NCI-H69 (cell line): Measurements from ENCODE around the gene TK1.
A peak's percentile ranks its signal among the peaks of the same experiment; 100 is the strongest.

ENCODE experiments used
- DNase-seq: peaks from one replicate; lab custom pipeline; 2025; lab: John Stamatoyannopoulos, UW

The TK1 gene

DNA sequence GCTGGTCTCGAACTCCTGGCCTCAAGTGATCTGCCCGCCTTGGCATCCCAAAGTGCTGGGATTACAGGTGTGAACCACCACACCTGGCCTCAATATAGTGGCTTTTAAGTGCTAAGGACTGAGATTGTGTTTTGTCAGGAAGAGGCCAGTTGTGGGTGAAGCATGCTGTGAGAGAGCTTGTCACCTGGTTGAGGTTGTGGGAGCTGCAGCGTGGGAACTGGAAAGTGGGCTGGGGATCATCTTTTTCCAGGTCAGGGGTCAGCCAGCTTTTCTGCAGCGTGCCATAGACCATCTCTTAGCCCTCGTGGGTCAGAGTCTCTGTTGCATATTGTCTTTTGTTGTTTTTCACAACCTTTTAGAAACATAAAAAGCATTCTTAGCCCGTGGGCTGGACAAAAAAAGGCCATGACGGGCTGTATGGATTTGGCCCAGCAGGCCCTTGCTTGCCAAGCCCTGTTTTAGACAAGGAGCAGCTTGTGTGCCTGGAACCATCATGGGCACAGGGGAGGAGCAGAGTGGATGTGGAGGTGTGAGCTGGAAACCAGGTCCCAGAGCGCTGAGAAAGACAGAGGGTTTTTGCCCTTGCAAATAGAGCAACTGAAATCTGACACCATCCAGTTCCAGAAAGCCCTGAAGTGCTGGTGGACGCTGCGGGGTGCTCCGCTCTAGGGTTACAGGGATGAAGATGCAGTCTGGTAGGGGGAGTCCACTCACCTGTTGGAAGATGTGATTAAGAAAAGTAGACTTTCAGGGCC is 32.7 kb upstream of the TK1 start:
- no peak for DNase-seq

DNA sequence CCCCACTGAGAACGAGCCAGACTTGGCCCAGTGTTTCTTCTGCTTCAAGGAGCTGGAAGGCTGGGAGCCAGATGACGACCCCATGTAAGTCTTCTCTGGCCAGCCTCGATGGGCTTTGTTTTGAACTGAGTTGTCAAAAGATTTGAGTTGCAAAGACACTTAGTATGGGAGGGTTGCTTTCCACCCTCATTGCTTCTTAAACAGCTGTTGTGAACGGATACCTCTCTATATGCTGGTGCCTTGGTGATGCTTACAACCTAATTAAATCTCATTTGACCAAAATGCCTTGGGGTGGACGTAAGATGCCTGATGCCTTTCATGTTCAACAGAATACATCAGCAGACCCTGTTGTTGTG is 27.8 kb upstream of the TK1 start:
- peak; percentile 49 for DNase-seq

DNA sequence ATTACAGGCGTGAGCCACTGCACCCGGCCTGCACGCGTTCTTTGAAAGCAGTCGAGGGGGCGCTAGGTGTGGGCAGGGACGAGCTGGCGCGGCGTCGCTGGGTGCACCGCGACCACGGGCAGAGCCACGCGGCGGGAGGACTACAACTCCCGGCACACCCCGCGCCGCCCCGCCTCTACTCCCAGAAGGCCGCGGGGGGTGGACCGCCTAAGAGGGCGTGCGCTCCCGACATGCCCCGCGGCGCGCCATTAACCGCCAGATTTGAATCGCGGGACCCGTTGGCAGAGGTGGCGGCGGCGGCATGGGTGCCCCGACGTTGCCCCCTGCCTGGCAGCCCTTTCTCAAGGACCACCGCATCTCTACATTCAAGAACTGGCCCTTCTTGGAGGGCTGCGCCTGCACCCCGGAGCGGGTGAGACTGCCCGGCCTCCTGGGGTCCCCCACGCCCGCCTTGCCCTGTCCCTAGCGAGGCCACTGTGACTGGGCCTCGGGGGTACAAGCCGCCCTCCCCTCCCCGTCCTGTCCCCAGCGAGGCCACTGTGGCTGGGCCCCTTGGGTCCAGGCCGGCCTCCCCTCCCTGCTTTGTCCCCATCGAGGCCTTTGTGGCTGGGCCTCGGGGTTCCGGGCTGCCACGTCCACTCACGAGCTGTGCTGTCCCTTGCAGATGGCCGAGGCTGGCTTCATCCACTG is 27.3 kb upstream of the TK1 start, which contains the start of gene BIRC5:
BIRC5 (plus strand) TSS at position 238 of the 690 bp plus-strand sequence; CDS start at position 302, 64 bp downstream.
- peak; percentile 98 for DNase-seq

DNA sequence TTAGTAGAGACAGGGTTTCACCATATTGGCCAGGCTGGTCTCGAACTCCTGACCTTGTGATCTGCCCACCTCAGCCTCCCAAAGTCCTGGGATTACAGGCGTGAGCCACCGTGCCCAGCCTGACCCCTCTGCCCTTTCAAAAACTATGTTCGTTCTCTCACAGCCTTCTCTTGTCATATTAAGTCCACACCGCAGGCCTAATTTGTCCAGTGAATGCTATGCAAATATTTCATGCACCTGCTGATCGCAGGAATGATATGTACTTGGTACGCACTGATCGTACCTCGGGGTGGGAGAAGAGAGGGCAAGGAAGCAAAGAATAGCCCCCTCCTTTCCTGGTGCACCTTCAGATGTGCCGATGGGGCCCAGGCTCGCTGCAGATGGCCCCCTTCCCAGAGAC is 24.2 kb upstream of the TK1 start:
- peak; percentile 24 for DNase-seq

DNA sequence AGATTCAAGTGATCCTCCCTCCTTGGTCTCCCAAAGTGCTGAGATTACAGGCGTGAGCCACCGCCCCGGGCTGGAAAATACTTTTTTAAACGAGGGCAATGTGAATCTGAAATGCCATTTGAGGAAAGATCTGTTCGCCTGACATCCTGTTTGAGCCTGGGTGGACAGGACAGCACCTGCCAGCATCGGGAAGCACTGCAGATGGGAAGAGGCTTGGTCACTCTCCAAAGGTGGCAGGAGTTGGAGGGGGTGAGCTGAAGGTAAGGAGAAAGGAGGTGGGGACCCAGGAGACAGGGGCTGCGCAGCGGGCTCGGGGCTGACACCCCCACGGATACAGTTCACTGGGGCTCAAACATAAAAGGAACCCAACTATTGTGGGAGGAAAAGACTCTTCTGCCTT is 23.3 kb upstream of the TK1 start:
- DNase-seq, result no peak

DNA sequence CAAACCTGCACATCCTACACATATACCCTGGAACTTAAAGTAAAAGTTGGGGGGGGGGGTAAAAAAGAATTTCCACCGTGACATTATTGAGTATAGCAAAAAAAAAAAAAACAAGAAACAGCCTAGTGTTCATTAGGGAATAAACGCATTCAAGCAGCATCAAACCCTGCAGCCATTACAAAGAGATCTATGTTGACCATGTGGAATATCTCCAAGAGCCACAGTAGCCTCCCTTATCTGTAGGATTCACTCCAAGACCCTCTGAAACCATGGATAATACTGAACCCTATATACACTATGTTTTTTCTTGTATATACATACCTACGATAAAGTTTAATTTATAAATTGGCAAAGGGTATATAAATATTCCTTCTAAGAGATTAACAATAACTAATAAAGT is 21.6 kb upstream of the TK1 start:
- no peak for DNase-seq

DNA sequence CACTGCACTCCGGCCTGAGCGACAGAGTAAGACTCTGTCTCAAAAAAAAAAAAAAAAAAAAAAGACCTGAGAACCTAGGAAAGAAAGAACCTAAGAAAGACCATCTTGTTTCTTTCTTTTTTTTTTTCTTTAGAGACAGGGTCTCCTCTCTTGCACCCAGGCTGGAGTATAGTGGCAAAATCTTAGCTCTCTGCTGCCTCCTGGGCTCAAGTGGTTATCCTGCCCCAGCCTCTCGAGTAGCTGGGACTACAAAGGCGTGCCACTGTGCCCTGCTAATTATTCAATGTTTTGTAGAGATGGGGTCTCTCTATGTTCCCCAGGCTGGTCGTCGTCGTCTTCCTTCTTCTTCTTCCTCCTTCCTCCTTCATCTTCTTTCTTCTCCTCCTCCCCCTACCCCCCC is 19.4 kb upstream of the TK1 start:
- DNase-seq, result no peak

DNA sequence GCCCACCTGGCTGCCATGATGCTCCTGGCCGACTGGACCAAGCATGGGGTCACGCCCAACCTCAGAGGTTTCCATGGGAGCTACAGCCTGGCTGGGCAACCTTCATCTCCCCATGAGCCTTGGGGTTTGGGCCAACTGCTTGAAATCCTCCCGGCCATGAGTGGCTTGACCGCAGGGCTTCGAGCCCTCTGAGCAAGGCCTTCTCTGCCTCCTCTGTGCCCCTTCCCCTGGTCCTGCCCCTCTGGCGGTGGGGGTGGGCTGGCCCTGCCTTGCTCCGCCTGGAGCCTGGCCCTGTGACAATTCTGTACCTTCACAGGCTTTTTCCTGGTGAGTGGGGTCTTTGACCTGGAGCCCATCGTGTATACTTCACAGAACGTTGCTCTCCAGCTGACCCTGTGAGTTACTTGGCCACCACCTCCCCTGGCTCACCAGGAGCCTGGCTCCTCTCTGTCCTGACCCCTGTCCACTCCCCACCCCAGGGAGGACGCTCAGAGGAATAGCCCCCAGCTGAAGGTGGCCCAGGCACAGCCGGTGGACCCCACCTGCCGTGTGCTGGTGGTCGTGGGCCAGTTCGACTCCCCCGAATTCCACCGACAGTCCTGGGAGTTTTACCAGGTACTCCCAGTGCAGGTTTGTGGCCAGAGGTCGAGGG is 18.4 kb upstream of the TK1 start:
- no peak for DNase-seq

DNA sequence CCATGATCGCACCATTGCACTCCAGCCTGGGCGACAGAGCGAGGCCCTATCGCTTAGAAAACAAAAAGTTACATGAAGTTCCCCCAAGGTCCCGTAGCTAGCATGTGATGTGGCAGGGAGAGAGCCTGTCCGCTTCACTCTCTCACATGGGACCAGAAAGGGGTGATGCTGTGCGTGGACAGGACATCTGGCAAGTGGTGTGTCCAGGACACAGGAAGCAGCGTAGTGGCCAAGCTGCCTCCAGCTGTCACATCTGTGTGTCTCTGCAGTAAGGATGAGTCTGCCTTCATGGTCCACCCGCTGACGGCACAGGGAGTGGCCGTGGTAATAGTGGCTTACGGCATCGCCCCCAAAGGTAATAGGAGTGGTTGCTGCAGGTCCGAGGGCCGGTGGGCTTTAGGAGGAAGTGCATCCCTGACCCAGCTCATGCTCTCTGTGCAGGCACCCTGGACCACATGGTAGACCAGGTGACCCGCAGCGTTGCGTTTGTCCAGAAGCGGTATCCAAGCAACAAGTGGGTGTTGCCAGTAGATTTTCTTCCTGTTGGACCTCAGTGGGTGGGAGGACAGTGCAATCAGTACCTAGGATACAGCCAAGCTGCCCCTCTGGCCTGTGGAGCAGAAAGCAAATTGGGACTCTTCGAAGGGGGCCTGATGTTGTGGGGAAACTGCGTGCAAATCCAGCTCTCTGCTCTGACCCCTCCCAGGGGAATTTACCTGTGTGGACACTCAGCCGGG is 17.7 kb upstream of the TK1 start:
- no peak for DNase-seq

DNA sequence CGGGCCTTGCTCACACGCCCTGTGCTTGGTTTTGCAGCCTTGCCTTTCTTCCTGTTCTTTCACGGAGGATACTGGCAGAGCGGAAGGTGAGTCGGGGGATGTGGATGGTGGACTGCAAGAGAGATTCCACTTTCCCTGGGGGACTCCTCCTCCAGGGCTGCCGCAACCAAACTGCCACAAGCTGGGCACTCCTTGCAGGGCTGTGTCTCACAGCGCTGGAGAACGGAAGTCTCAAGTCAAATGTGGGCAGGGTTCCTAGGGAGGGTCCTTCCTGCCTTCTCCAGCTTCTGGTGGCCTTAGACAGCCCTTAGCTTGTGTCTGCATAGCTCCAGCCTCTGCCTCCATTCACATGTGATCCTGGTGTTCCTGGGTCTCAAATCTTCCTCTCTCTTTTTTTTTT is 15.8 kb upstream of the TK1 start:
- DNase-seq, result no peak

DNA sequence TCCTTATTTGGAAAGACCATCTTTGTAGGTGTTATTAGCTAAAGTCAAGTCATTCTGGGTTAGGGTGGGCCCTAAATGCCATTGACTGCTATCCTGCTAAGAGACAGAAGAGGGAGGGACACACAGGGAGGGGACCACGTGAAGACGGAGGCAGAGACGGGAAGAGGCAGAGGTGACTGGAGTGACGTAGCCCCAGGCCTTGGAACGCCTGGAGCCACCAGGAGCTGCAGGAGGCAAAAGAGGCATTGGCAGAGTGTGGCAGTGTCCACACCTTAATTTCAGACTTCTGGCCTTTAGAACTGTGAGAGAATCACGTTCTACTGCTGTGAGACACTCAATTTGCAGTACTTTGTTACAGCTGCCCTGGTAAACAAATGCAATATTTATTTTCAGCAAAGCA is 13.6 kb upstream of the TK1 start:
- no peak for DNase-seq

DNA sequence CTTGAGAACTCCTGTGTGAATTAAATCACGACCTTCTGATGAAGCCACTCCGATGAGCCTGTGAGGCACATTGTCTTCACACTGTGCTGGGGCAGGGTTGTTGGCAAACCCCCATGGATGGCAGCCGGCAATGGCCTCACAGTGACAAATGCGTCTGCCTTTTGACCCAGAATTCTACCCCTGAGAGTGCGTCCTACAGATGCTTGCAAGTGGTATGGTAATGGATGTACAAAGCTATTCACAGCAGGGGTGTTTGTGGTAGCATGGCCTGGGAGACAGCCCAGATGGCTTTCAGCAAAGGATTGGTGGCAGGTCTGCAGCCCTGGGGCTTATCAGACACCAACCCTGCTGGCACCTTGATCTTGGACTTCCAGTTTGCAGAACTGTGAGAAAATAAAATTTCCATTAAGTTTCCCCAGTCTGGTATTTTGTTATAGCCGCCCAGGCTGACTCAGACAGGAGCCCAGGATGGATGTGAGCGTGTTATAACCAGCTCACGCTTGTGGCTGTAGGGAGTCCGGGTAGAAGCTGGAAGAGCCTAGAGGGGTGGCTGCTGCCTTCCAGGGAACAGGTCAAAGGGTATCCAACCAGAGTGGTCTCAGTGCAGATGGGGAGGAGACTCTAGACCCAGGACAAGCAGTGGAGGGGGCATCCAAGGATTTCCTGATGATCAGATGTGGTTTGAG is 10.4 kb upstream of the TK1 start:
- peak; percentile 49 for DNase-seq

DNA sequence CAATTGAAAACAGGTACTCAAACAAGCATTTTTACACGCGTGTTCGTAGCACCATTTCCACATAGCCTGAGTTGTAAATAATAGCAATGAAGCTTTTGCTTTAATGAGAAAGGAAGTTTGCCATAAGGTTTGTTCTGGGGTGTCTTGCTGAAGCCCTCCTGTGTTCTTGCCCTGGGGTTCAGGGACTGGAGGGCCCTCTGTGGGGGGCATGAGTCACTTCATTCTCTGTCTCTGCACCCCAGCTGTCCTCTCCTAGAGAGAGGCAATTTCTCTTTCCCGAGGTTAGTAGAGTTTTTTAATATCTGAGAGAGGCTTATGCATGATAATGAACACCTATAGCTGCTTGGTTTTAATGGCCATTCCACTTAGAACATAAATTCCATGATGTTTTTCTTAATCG is 9.9 kb upstream of the TK1 start:
- no peak for DNase-seq

DNA sequence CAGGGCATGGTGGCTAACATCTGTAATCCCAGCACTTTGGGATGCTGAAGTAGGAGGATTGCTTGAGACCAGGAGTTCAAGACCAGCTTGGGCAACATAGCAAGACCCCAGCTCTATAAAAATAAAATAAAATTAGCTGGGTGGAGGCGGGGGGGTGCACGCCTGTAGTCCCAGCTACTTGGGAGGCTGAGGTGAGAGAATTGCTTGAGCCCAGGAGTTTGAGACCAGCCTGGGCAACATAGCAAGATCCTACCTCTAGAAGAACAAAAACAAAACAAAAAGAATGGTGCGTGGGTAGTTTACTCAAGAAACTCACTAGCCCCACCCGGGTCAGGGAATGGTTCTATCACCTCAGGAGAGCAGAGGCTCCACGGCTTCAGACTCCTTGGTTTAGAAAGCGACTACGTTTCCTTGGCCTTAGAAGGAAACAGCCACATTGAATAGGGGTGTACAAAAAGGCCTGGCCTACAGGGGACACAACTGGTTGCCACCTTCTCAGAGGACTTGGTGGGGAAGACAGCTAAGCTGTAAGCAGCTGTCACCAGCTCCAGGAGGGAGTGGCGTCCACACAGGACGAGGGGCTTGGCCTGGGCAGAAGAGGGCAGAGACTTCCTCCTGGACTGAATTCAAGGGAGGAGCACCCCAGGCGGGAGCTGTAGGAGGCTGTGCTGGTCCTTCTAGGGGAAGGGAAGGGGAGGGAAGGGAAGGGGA is 716 bp downstream of the TK1 start:
- DNase-seq, result peak; percentile 69

DNA sequence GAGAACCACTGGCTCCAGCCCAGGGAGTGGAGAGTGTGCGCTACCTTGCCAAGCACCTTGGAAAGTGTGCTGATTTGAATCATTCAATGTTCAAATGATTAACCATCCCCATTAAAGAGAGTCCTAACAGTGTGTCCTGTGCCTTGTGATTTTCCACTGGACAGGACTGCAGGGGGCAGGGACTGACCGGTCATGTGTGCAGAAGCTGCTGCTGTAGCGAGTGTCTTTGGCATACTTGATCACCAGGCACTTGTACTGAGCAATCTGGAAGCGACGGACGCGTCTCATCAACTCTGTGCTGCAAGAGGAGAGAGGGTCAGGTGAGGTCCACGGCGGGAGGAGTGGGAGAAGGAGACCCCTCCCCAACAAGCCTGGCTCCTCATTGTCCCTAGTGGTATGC is 2.0 kb downstream of the TK1 start:
- DNase-seq, result no peak

DNA sequence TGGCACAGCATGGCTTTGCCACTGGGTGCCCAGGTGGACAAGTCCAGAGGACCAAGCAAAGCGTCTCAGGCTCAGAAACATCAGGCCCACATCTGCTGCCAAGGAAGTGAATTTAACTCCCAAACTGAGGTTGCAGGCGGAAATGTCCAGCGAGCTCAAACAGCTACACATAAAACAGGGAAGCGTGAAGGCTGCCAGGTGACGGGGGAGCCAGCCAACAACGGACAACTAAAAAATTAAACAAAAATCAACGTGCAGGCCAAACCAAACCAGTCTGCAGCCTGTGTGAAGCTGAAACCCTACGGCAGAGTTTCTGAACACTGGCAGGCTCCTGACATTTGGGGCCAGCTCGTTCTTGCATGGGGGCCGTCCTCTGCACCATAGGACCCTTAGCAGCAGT is 2.5 kb downstream of the TK1 start:
- DNase-seq, result no peak

DNA sequence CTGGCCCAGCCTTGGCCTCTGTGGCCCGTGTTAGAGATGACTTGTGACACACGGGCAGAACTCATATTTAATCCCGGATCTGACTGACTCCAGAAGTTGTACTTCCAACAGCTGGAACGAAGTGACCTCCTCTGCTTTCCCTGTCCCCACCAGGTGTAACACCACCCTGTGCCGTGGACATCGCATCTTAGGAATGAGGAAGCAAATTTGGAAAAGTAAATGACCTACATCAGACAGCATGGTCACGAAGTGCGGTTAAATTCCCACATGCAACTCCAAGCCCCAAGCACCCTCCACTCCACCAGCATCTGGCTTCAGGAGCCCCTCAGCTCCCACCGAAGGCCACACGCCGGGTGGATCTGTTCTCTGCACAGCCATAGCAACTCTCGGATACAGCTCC is 2.9 kb downstream of the TK1 start:
- no peak for DNase-seq

DNA sequence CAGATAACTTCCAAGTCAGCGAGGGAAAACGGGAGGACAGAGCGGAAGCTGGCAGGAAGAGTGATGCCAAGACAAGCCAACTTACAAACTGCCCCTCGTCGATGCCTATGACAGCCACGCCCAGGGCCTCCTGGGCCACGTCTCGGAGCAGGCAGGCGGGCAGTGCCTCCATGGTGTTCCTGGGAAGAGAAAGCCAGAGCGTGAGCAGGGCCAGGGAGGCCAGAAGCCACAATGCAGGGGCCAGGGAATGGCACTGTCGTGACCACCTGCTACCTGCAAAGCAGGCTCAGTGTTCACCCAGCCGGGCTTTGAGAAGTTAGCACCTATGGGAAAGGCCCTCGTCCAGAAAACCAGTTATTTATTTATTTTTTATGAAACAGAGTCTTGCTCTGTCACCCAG is 4.3 kb downstream of the TK1 start:
- no peak for DNase-seq

DNA sequence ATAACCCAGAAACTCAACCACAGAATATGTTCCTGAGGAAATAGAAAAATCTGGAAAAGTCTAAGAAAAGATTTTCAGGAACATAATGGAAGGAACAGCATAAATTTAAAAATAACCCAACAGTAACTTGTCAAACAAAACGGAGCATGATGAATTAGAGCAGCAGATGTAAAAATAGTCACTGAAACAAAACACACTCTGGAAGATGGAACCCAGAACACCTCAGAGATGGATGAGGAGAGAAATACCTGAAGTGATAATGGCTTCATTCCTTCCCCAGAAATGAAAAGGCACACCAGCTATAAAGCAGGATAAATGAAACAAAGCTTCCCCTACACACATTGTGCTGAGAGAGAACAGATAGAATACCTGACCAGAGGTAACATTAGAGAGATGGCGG is 6.3 kb downstream of the TK1 start:
- DNase-seq, result no peak

DNA sequence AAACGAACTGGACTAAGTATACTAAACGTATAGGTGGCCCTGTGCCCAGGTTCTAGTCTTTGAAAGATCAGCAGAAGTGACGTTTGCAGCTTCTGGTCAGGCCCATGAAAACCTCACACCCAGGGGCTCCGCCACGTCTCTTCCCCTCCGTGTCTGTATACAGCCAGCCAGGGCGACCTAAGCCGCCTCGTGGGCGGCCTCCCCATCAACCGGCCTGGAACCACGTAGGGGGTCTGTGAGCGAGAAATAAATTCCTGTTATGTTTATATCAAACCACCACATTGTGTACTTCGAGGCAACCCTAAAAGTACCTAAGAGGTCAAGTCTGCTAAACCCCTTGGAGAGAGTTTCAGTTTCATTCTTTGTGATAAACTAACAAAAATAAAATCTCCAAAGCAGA is 6.8 kb downstream of the TK1 start:
- no peak for DNase-seq

DNA sequence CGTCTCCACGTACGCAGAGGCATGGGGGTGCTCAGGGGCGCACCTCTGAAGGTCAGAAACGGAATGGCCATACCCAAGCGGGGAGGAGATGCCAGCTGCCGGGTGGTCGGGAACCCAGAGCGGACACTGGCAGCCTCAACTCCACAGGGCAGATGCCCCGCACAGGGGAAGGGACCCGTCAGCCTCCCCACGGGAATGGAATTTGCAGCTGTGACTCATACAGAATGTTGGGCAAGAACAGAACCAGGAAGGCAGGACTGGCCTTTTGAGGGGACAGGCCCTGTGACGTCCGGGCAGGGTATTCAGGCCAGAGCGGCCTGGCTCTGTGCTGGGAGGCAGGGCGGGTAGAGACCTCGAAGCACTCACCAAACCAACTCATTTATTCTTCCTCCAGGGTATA is 7.5 kb downstream of the TK1 start:
- DNase-seq, result no peak
